ENCODE measurements around the gene PCBP4. TPM values are rescaled to one million over a fixed set of nuclear protein-coding genes. Genes with fewer than 3 reads are reported as not detected.

The PCBP4 gene
- total and polyA plus RNA-seq, 2 experiments from 2014 or later: 114 to 226 TPM

- Histone ChIP-seq H3K4me1 (ENCODE audit: low read depth) (no peaks in the 10 kb centered on the region), H3K36me3 (no peaks in the 10 kb centered on the region), H3K27ac (no peak overlapping the region), H3K27me3 (no peaks in the 10 kb centered on the region), H3K4me3 (no peak overlapping the region), H3K9me3 (ENCODE audit: low read depth) (no peaks in the 10 kb centered on the region)
- DNase-seq (ENCODE audit: low read depth in 1 of 2, low spot score in 1 of 2): no peak
- no peak for TF ChIP-seq CTCF (IDR thresholded peaks at IDR 0.05; ENCODE audit: low read depth, low read length)
Observed at GRCh38 chr3:51908026-51908425, 59.2 kb downstream of the PCBP4 start.

Other genes with a start within 250 kb of the PCBP4 start
- gene IQCF6, start 188.2 kb downstream of the PCBP4 start, total RNA-seq: not detected in 2 replicates
- gene IQCF6, start 188.2 kb downstream of the PCBP4 start, polyA plus RNA-seq: not detected in 2 replicates
- gene IQCF2, start 105.8 kb downstream of the PCBP4 start, total RNA-seq: not detected in 2 replicates
- gene IQCF2, start 105.8 kb downstream of the PCBP4 start, polyA plus RNA-seq: not detected in 2 replicates
- not detected in 2 replicates for gene IQCF5, start 91.9 kb downstream of the PCBP4 start, total RNA-seq
- 0.99 TPM in 1 of 2 replicates, not detected in the other for gene IQCF5, start 91.9 kb downstream of the PCBP4 start, polyA plus RNA-seq
- not detected in 2 replicates for gene IQCF1, start 64.1 kb downstream of the PCBP4 start, total RNA-seq
- not detected in 2 replicates for gene IQCF1, start 64.1 kb downstream of the PCBP4 start, polyA plus RNA-seq
- 22.3 and 22.4 TPM in 2 replicates for gene RRP9, start 25.6 kb downstream of the PCBP4 start, total RNA-seq
- 32.8 and 38.2 TPM in 2 replicates for gene RRP9, start 25.6 kb downstream of the PCBP4 start, polyA plus RNA-seq
- 17.3 and 19.2 TPM in 2 replicates for gene PARP3, start 25.1 kb downstream of the PCBP4 start, total RNA-seq
- gene PARP3, start 25.1 kb downstream of the PCBP4 start, polyA plus RNA-seq: 23.7 and 26.6 TPM in 2 replicates
- 0.42 and 1.1 TPM in 2 replicates for gene GPR62, start 12.1 kb downstream of the PCBP4 start, total RNA-seq
- gene GPR62, start 12.1 kb downstream of the PCBP4 start, polyA plus RNA-seq: 0.94 and 2.2 TPM in 2 replicates
- 19.8 and 27.8 TPM in 2 replicates for gene ABHD14B, start 6.6 kb upstream of the PCBP4 start, total RNA-seq
- gene ABHD14B, start 6.6 kb upstream of the PCBP4 start, polyA plus RNA-seq: 23.3 and 29.9 TPM in 2 replicates
- 56.5 and 105 TPM in 2 replicates for gene ABHD14A, start 7.6 kb upstream of the PCBP4 start, total RNA-seq
- gene ABHD14A, start 7.6 kb upstream of the PCBP4 start, polyA plus RNA-seq: 95.9 and 104 TPM in 2 replicates
- gene ACY1, start 16.1 kb upstream of the PCBP4 start, total RNA-seq: 87.7 and 99.7 TPM in 2 replicates
- 116 and 125 TPM in 2 replicates for gene ACY1, start 16.1 kb upstream of the PCBP4 start, polyA plus RNA-seq
- gene RPL29, start 28.4 kb upstream of the PCBP4 start, total RNA-seq: 1,533 and 1,673 TPM in 2 replicates
- 844 and 941 TPM in 2 replicates for gene RPL29, start 28.4 kb upstream of the PCBP4 start, polyA plus RNA-seq
- 32.2 and 39.5 TPM in 2 replicates for gene DUSP7, start 89.1 kb upstream of the PCBP4 start, total RNA-seq
- gene DUSP7, start 89.1 kb upstream of the PCBP4 start, polyA plus RNA-seq: 7.1 and 13.1 TPM in 2 replicates
- gene POC1A, start 187.0 kb upstream of the PCBP4 start, total RNA-seq: 6.0 and 12.4 TPM in 2 replicates
- gene POC1A, start 187.0 kb upstream of the PCBP4 start, polyA plus RNA-seq: 10.6 and 24.0 TPM in 2 replicates
- gene ALAS1, start 230.7 kb upstream of the PCBP4 start, total RNA-seq: 68.7 and 80.2 TPM in 2 replicates
- gene ALAS1, start 230.7 kb upstream of the PCBP4 start, polyA plus RNA-seq: 76.5 and 88.7 TPM in 2 replicates

Data from cardiac muscle cell (in vitro differentiated cells and primary cell).